IPS DF 6.9 (cell line): ENCODE results near the gene SAMMSON.

Experiments used
- DNase-seq: peaks from one replicate; pipeline ENCODE4 v3.0.0-alpha.2; 2013; ENCODE audit warnings: low read depth, low spot score
- H3K27ac ChIP-seq: one replicate; pipeline ENCODE4 v1.5.1; 2013; ENCODE audit warnings: low read length, control low read depth
- H3K27me3 ChIP-seq: 2 replicates; pipeline ENCODE4 v1.6.1; 2013; ENCODE audit warnings: mild to moderate bottlenecking, low read length; ENCODE audit not compliant: control insufficient read depth, insufficient read depth
- H3K36me3 ChIP-seq: 2 replicates; pipeline ENCODE4 v1.6.1; 2013; ENCODE audit warnings: low read length; ENCODE audit not compliant: control insufficient read depth, insufficient read depth
- H3K4me1 ChIP-seq: 2 replicates; pipeline ENCODE4 v1.6.1; 2013; ENCODE audit warnings: low read length; ENCODE audit not compliant: control insufficient read depth, insufficient read depth
- H3K4me3 ChIP-seq: 2 replicates; pipeline ENCODE4 v1.5.1; 2013; ENCODE audit warnings: mild to moderate bottlenecking, low read length
- H3K9me3 ChIP-seq: 2 replicates; pipeline ENCODE4 v1.6.1; 2013; ENCODE audit warnings: low read length, inconsistent platforms; ENCODE audit not compliant: control insufficient read depth, insufficient read depth
- WGBS: extraction: QIAGEN DNeasy Blood & Tissue Kit; methylation state at CpG from one replicate; pipeline ENCODE4 v1.1.7; 2013; ENCODE audit warnings: mixed read lengths, missing lambda C conversion rate; ENCODE audit not compliant: insufficient read length, insufficient coverage; 5-methylcytosine and 5-hydroxymethylcytosine counted together

SAMMSON gene

DNA sequence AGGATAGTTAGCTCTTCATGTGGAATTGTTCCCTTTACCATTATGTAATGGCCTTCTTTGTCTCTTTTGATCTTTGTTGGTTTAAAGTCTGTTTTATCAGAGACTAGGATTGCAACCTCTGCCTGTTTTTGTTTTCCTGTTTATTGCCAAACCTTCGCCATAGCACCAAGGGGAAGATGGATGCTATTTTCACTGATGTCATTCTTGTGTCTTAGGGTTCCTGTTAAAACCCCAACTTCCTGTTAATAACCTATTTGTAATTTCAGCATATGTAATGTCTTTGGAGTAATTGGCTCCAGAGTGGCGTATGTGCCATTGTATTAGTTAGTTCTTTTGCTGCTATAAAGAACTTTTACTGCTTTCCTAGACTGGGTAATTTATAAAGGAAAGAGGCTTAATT is 10.8 kb downstream of the SAMMSON start:
- no CpG with 5 or more reads among the region's 2 CpGs for WGBS
- Histone ChIP-seq H3K36me3 (no peaks in the 10 kb centered on the region), H3K9me3 (no peaks in the 10 kb centered on the region), H3K27me3 (no peaks in the 10 kb centered on the region), H3K27ac (no peak overlapping the region), H3K4me1 (no peaks in the 10 kb centered on the region), H3K4me3 (no peak overlapping the region)
- DNase-seq = no peak

GRCh38 chr3:70011582-70011981 is 12.0 kb downstream of the SAMMSON start:
- Histone ChIP-seq H3K36me3 (no peaks in the 10 kb centered on the region), H3K9me3 (no peaks in the 10 kb centered on the region)

DNA sequence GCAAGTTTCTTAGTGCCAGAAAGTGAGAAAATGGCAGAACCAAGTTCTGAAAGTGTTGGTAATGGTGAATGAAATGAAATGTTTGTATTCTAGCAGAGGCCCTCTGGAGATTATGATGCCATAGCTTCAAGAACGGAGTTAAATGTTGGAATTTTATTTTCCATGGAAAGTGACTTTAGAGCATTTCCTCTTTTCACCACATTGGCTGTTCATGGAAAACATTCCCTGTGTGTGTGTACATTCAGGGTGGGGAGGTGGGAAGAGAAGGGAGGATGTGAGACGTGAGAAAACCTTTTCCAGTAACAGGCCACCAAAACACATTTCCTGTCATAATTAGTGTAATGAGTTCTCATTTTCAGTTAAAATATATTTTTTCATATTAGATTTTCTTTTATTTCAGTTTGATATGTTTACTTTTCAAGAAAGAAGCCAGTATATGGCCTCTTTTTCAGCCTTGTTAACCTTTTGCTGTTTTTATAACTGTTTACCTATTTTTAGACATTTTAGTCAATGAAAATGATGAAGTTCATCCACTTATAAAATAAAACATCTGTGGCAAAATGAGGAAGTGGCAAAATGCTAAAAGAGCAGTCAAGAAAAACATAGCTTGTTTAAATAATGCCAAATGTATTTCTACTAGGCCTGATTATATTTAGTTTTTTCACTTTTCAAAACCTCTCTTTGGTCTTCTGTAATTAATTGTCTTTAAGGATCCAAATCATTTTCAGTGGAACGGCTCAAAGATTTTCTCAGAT is 21.6 kb downstream of the SAMMSON start:
- WGBS = no CpG with 5 or more reads among the region's 3 CpGs
- Histone ChIP-seq H3K9me3 (no peaks in the 10 kb centered on the region), H3K4me1 (no peaks in the 10 kb centered on the region), H3K27ac (no peak overlapping the region), H3K4me3 (no peak overlapping the region), H3K27me3 (no peaks in the 10 kb centered on the region), H3K36me3 (no peaks in the 10 kb centered on the region)
- DNase-seq = no peak

More at GRCh38 chr3:70011582-70011981, 12.0 kb downstream of the SAMMSON start:
- no peak for DNase-seq
- H3K4me3 ChIP-seq = no peak overlapping the region
- H3K27me3 ChIP-seq = no peaks in the 10 kb centered on the region
- H3K27ac ChIP-seq = no peak overlapping the region
- H3K4me1 ChIP-seq = no peaks in the 10 kb centered on the region
- no CpG with 5 or more reads among the region's 1 CpG for WGBS

GRCh38 chr3:70028361-70028760 is 28.8 kb downstream of the SAMMSON start:
- no peak overlapping the region for H3K27ac ChIP-seq
- DNase-seq = no peak

GRCh38 chr3:70038693-70039092 is 39.2 kb downstream of the SAMMSON start:
- no CpG with 5 or more reads among the region's 1 CpG for WGBS
- H3K4me1 ChIP-seq = no peaks in the 10 kb centered on the region
- H3K4me3 ChIP-seq = no peak overlapping the region
- no peaks in the 10 kb centered on the region for H3K36me3 ChIP-seq
- H3K27ac ChIP-seq = no peak overlapping the region
- H3K27me3 ChIP-seq = no peaks in the 10 kb centered on the region
- no peak for DNase-seq
- H3K9me3 ChIP-seq = no peaks in the 10 kb centered on the region

More at GRCh38 chr3:70028361-70028760, 28.8 kb downstream of the SAMMSON start:
- H3K4me3 ChIP-seq = no peak overlapping the region
- H3K36me3 ChIP-seq = no peaks in the 10 kb centered on the region
- H3K9me3 ChIP-seq = no peaks in the 10 kb centered on the region
- no peaks in the 10 kb centered on the region for H3K4me1 ChIP-seq
- no peaks in the 10 kb centered on the region for H3K27me3 ChIP-seq

DNA sequence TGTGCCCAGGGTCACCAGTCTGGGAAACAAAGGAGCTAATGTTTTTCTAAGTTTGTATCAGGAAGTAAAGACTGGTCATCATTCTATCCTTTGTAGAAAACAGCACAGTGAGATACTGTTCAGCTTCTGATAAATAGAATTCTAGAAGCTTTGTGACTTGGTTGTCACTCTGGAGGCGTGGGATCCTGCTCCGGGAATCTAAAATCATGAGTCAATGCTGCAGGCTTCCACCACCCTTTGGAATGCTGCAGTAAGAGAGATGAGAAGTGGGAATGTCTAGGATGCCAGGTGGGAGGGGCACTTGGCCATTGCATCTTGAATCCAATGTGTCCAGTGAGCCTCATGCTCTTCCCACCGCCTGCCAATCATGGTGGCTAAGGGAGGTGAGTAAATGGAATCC is 40.9 kb downstream of the SAMMSON start:
- H3K27me3 ChIP-seq = no peaks in the 10 kb centered on the region
- H3K4me1 ChIP-seq = no peaks in the 10 kb centered on the region
- H3K27ac ChIP-seq = no peak overlapping the region
- no peaks in the 10 kb centered on the region for H3K36me3 ChIP-seq
- H3K4me3 ChIP-seq = no peak overlapping the region
- no CpG with 5 or more reads among the region's 3 CpGs for WGBS
- H3K9me3 ChIP-seq = no peaks in the 10 kb centered on the region
- no peak for DNase-seq

GRCh38 chr3:70042641-70043040 is 43.1 kb downstream of the SAMMSON start:
- H3K9me3 ChIP-seq = no peaks in the 10 kb centered on the region
- DNase-seq = no peak
- no peak overlapping the region for H3K4me3 ChIP-seq
- no CpG with 5 or more reads among the region's 3 CpGs for WGBS
- no peaks in the 10 kb centered on the region for H3K27me3 ChIP-seq
- no peak overlapping the region for H3K27ac ChIP-seq
- H3K4me1 ChIP-seq = no peaks in the 10 kb centered on the region
- H3K36me3 ChIP-seq = no peaks in the 10 kb centered on the region

- Histone ChIP-seq H3K36me3 (no peaks in the 10 kb centered on the region), H3K4me1 (no peaks in the 10 kb centered on the region), H3K9me3 (no peaks in the 10 kb centered on the region), H3K27ac (no peak overlapping the region), H3K27me3 (no peaks in the 10 kb centered on the region), H3K4me3 (no peak overlapping the region)
- WGBS = no CpG with 5 or more reads among the region's 3 CpGs
- no peak for DNase-seq
Observed at GRCh38 chr3:70049761-70050160, 50.2 kb downstream of the SAMMSON start.

GRCh38 chr3:70053293-70053692 is 53.8 kb downstream of the SAMMSON start:
- H3K27ac ChIP-seq = no peak overlapping the region
- DNase-seq = no peak
- H3K9me3 ChIP-seq = no peaks in the 10 kb centered on the region
- H3K27me3 ChIP-seq = no peaks in the 10 kb centered on the region
- H3K36me3 ChIP-seq = no peaks in the 10 kb centered on the region
- no peaks in the 10 kb centered on the region for H3K4me1 ChIP-seq
- H3K4me3 ChIP-seq = no peak overlapping the region
- WGBS = no CpG with 5 or more reads among the region's 1 CpG

- H3K36me3 ChIP-seq = no peaks in the 10 kb centered on the region
- H3K27ac ChIP-seq = no peak overlapping the region
- no CpG with 5 or more reads among the region's 3 CpGs for WGBS
Observed at GRCh38 chr3:70056081-70056480, 56.5 kb downstream of the SAMMSON start.

DNA sequence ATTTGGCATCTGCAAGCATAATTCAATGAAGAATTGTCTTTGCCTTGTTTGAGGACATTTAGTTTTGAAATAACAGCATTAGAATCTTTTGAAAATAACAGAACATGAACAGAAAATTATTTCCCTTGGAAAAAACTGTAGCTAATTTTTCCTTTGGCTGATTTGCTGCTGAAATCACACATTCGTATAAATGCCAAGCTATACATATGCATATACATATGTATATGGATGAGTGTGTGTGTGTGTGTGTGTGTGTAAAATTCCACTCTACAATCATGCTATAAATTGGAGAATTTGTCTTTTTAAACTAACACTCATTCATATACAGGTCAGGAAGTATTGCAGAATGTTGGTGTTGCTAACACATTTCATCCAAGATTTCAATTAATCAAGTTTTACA is 57.9 kb downstream of the SAMMSON start:
- Histone ChIP-seq H3K4me1 (no peaks in the 10 kb centered on the region), H3K4me3 (no peak overlapping the region), H3K27ac (no peak overlapping the region), H3K27me3 (no peaks in the 10 kb centered on the region), H3K36me3 (no peaks in the 10 kb centered on the region), H3K9me3 (no peaks in the 10 kb centered on the region)
- WGBS = no CpG with 5 or more reads among the region's 1 CpG
- DNase-seq = no peak

More at GRCh38 chr3:70056081-70056480, 56.5 kb downstream of the SAMMSON start:
- H3K4me1 ChIP-seq = no peaks in the 10 kb centered on the region
- no peaks in the 10 kb centered on the region for H3K9me3 ChIP-seq
- H3K4me3 ChIP-seq = no peak overlapping the region
- H3K27me3 ChIP-seq = no peaks in the 10 kb centered on the region
- no peak for DNase-seq
